Small intestine (tissue), 7 donors: Measurements from ENCODE around the gene BACH1. TPM values are rescaled to one million over a fixed set of nuclear protein-coding genes. Genes with fewer than 3 reads are reported as not detected.

Experiments used
- DNase-seq, 2 donors: peaks; one replicate each; pipeline versions ENCODE4 v3.0.0 to v3.0.0-alpha.2; 2013
- FAIRE-seq: peaks from 2 replicates; lab custom pipeline; 2012; peaks lifted over from hg19 to GRCh38; lab: Jason Lieb, UNC
- H3K27ac ChIP-seq, 3 donors: one replicate each; pipeline ENCODE4 v1.5.1; 2013; ENCODE audit warnings: low read length in 2 of 3, mild to moderate bottlenecking in 2 of 3, control low read depth in 1 of 3, inconsistent platforms in 1 of 3, low read depth in 1 of 3, moderate library complexity in 1 of 3
- H3K27me3 ChIP-seq, 3 donors: one replicate each; pipeline ENCODE4 v1.6.1; 2013; ENCODE audit warnings: low read length in 3 of 3, inconsistent platforms in 1 of 3; ENCODE audit not compliant: control insufficient read depth in 3 of 3, insufficient read depth in 3 of 3
- H3K36me3 ChIP-seq, 3 donors: one replicate each; pipeline ENCODE4 v1.6.1; 2013; ENCODE audit warnings: low read length in 3 of 3, inconsistent platforms in 1 of 3, low read depth in 1 of 3, mild to moderate bottlenecking in 1 of 3, moderate library complexity in 1 of 3; ENCODE audit not compliant: control insufficient read depth in 3 of 3, insufficient read depth in 2 of 3
- H3K4me1 ChIP-seq, 3 donors: one replicate each; pipeline ENCODE4 v1.6.1; 2013; ENCODE audit warnings: low read length in 2 of 3, inconsistent platforms in 1 of 3, low read depth in 1 of 3, mild to moderate bottlenecking in 1 of 3, moderate library complexity in 1 of 3; ENCODE audit not compliant: control insufficient read depth in 3 of 3, insufficient read depth in 2 of 3
- H3K4me3 ChIP-seq, 3 donors: one replicate each; pipeline ENCODE4 v1.5.1; 2013; ENCODE audit warnings: low read length in 3 of 3, control low read depth in 1 of 3, inconsistent platforms in 1 of 3, low read depth in 1 of 3, mild to moderate bottlenecking in 1 of 3, moderate library complexity in 1 of 3
- H3K9me3 ChIP-seq, 2 donors: one replicate each; pipeline ENCODE4 v1.6.1; 2013; ENCODE audit warnings: low read depth in 1 of 2, low read length in 1 of 2; ENCODE audit not compliant: control insufficient read depth in 2 of 2, insufficient read depth in 1 of 2
- WGBS, 3 donors: extraction: QIAGEN DNeasy Blood & Tissue Kit; methylation state at CpG; one replicate each; pipeline ENCODE4 v1.1.7; 2013; 5-methylcytosine and 5-hydroxymethylcytosine counted together
- polyA plus RNA-seq, 4 donors: library from polyadenylated mRNA; stranded (reverse) in 3 of 4; unstranded in 1 of 4; fragments of 200-250 nt in 3 of 4; fragments of 120-200 nt in 1 of 4; gene quantifications; one replicate each; pipeline versions ENCODE4 v1.2.1 to v1.2.3, GENCODE V29; 2013
- donor health status: healthy with polysubstance abuse.
- donor health status: control.
- donor health status: control.
- donor health status: Bipolar disorder and iron deficiency.
- donor health status: healthy.

The BACH1 gene
- polyA plus RNA-seq, 4 donors = 6.5 to 57.6 (median 9.2) TPM

DNA sequence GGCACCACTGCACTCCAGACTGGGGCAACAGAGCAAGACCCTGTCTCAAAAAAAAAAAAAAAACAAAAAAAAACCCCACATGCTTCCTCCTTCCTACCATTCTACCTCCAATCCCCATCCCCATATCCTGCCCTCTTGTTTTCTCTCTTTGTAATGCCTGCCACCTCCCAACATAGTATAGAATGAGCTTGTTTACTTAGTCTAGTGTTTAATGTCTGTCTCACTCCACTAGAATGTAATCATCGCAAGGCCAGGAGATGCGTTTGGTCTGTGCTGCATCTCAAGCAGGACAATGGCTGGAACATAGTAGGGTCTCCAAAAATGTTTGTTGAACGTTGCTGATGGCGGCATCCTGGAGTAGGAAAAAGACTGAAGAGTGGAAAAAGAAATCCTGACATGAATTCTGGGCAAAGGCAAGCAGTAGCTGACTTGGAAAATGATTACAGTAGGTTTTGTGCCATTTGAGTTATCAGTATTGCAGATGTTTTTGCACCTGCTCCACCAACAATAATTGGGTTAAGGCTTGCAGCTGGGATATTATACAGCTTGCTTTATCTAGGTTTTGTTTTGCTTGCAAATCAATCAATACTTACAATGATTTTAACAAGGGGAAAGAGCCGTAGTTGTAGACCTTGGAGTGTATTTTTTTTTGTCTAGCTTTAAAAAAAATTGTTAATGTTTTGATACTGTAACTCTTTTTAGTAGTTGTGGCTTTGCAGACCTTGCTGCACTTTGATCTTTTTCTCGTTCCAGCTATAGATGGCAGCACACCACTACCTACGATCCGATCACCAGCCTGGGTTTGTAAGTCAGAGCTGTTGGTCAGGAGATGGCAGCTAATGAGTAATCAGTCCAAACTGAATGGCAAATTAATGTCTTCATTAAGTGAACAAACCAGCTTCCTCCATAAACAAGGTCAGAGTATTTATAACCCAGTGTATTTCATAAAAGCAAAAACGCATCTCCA, 62.4 kb downstream of the BACH1 start:
- Histone ChIP-seq H3K27ac (no peak overlapping the region), H3K9me3 (no peaks in the 10 kb centered on the region), H3K4me1 (peaks cover 0 to 3% (median 2%) of the 10 kb centered on the region in 3 donors), H3K27me3 (no peaks in the 10 kb centered on the region), H3K4me3 (no peak overlapping the region), H3K36me3 (peaks cover 0 to 12% (median 0%) of the 10 kb centered on the region in 3 donors)
- FAIRE-seq (no peak), DNase-seq (peak; percentile 30 to 65)
- 35 to 66% (median 50%) methylated on average over 9 of the region's 9 CpGs for WGBS, 3 donors

DNA sequence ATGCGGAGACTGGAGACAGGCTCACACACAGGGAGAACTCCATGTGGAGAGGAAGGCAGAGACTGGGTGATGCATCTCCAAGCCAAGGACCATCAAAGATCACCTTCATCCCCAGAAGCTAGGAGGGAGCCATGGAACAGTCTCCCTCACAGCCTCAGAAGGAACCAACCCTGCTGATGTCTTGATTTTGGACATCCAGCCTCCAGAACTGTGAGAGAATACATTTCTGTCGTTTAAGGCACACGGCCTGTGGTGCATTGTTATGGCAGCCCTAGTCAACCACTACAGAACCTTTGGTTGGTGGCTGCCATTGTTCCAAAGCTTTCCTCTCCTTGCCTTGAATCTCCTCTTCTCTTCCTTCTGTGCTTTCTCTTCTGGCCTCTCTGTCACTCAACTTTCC, 64.0 kb downstream of the BACH1 start:
- Histone ChIP-seq H3K36me3 (peaks cover 0 to 12% (median 0%) of the 10 kb centered on the region in 3 donors), H3K27ac (no peak overlapping the region), H3K27me3 (no peaks in the 10 kb centered on the region), H3K4me1 (peaks cover 0 to 3% (median 2%) of the 10 kb centered on the region in 3 donors), H3K9me3 (peaks cover 0 to 3% of the 10 kb centered on the region in 2 donors), H3K4me3 (no peak overlapping the region)
- WGBS, 3 donors = 96 to 99% (median 97%) methylated on average over 3 of the region's 3 CpGs
- FAIRE-seq (no peak), DNase-seq (no peak)

DNA sequence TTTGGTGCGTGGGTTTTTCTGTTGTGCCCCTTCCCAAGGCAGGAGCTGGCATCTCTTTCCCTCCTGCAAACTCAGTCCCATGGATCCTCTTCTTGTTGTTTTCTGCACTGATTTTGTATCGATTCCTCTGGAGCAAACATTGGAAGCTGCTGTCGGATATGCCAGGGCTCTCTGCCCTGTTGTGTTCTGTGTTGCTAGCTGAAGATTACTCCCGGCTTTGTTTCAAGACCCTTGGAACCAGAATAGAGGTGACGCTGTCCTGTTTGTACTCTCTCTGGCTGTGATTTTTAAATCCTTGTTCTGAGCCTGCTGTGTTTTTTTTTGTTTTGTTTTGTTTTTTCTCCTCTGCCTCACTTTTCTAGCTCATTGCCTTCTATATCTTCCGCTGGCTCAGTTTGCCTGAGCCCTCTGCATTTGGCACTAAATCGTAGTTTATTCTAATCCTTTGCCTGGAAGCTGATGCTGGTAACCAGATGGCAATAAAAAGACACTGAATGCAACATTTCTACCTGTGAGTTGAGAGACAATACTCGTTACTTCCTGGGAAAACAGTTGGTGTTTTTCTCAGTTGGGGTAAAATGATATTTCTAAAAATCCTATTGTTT, 67.0 kb downstream of the BACH1 start:
- Histone ChIP-seq H3K36me3 (peaks cover 0 to 9% (median 0%) of the 10 kb centered on the region in 3 donors), H3K4me3 (no peak overlapping the region), H3K9me3 (peaks cover 0 to 3% of the 10 kb centered on the region in 2 donors), H3K27ac (no peak overlapping the region), H3K4me1 (peaks cover 0 to 3% (median 2%) of the 10 kb centered on the region in 3 donors), H3K27me3 (no peaks in the 10 kb centered on the region)
- DNase-seq (no peak), FAIRE-seq (no peak)
- WGBS, 3 donors = 92 to 94% (median 93%) methylated on average over 8 of the region's 8 CpGs

DNA sequence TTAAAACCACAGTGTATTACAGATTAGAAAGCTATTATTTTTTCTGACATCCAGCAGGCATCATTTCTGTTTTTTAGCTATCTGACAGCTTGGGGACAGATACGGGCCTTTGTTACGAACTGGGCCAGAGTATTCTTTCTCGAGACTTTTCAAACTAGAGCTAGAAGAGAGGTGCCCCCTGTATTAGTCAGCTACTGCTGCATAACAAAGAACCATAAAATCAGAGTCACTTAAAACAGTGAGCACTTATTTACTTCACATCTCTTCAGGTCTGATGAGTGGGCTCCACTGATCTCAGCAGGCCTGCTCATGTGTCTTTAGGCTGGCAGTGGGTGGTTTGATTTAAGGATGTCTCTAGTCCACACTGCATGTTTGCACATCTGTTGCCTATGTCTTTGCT, 67.8 kb downstream of the BACH1 start:
- H3K27me3 ChIP-seq = no peaks in the 10 kb centered on the region
- FAIRE-seq (no peak), DNase-seq (no peak)
- peaks cover 0 to 3% of the 10 kb centered on the region in 2 donors for H3K9me3 ChIP-seq
- H3K27ac ChIP-seq = no peak overlapping the region
- H3K4me1 ChIP-seq = no peaks in the 10 kb centered on the region
- H3K36me3 ChIP-seq = peaks cover 0 to 9% (median 0%) of the 10 kb centered on the region in 3 donors
- H3K4me3 ChIP-seq = no peak overlapping the region
- 97 to 100% (median 98%) methylated on average over 3 of the region's 3 CpGs for WGBS, 3 donors

DNA sequence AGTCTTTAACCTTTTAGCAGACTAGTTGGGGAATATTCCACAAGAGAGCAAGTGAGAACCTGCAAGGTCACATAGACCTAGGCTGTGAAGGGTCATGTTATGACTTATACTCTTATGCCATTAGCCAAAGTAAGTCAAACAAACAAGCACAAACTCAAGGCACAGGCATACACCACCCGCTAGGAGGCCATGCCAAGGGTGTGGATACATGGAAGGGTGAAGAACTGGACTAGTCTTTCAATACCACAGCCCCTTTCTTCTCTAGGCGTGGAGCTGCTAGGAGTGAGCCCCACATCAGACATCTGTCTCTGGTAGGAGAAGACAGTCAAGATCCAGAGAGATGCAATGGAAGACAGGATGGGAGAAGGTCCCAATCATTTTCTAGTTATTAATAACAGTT, 68.6 kb downstream of the BACH1 start:
- no peak for DNase-seq
- no peak overlapping the region for H3K4me3 ChIP-seq
- no peaks in the 10 kb centered on the region for H3K27me3 ChIP-seq
- peaks cover 0 to 3% of the 10 kb centered on the region in 2 donors for H3K9me3 ChIP-seq
- 90 to 98% (median 98%) methylated on average over 2 of the region's 2 CpGs for WGBS, 3 donors
- H3K36me3 ChIP-seq = peaks cover 0 to 9% (median 0%) of the 10 kb centered on the region in 3 donors
- H3K4me1 ChIP-seq = no peaks in the 10 kb centered on the region
- no peak overlapping the region for H3K27ac ChIP-seq
- no peak for FAIRE-seq

DNA sequence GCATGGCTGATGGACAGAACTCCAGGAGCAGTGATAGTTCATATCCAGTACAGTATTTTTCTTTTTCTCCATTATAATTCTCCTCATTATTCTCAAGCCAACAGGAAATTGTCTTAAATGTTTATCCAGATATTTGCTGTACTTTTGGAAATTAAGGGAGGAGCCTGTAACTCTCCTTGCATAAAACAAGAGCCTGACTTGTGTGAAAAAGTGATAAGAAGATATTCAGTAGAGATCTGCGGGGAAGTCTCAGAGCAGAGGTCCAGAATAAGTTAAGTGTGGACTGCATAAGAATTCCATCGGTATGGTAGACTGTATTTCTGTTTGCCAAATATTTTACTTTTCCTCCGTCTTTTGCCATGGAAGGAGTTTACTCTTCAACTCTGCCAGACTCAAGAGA, 70.2 kb downstream of the BACH1 start:
- H3K36me3 ChIP-seq = peaks cover 0 to 5% (median 0%) of the 10 kb centered on the region in 3 donors
- DNase-seq (no peak), FAIRE-seq (no peak)
- no peak overlapping the region for H3K4me3 ChIP-seq
- WGBS, 3 donors = 92 to 96% (median 94%) methylated on average over 3 of the region's 3 CpGs
- peaks cover 0 to 3% of the 10 kb centered on the region in 2 donors for H3K9me3 ChIP-seq
- H3K27ac ChIP-seq = no peak overlapping the region
- H3K27me3 ChIP-seq = no peaks in the 10 kb centered on the region
- no peaks in the 10 kb centered on the region for H3K4me1 ChIP-seq

DNA sequence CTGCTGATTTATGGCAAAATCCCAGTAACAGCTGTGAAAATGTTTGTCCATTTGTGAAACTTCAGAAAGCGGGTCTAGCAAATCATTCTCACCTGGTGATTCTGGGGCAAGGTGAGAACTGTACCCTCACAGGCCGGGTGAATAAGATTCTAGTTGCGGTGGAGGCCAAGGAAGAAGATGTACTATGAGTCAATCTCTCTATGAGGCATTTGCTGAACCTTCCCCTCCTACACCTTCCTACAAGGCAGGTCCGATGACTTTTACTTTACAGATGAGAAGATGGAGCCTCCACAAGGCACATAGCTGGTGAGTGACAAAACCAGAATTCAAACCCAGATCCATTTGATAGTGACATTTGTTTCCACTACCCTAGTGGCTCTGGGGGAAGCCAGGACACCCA, 72.7 kb downstream of the BACH1 start:
- no peaks in the 10 kb centered on the region for H3K4me1 ChIP-seq
- no peak overlapping the region for H3K27ac ChIP-seq
- DNase-seq (no peak), FAIRE-seq (no peak)
- H3K36me3 ChIP-seq = peaks cover 0 to 5% (median 0%) of the 10 kb centered on the region in 3 donors
- H3K9me3 ChIP-seq = peaks cover 0 to 3% of the 10 kb centered on the region in 2 donors
- no peaks in the 10 kb centered on the region for H3K27me3 ChIP-seq
- WGBS, 3 donors = 86 to 89% (median 88%) methylated on average over 4 of the region's 4 CpGs
- H3K4me3 ChIP-seq = no peak overlapping the region

DNA sequence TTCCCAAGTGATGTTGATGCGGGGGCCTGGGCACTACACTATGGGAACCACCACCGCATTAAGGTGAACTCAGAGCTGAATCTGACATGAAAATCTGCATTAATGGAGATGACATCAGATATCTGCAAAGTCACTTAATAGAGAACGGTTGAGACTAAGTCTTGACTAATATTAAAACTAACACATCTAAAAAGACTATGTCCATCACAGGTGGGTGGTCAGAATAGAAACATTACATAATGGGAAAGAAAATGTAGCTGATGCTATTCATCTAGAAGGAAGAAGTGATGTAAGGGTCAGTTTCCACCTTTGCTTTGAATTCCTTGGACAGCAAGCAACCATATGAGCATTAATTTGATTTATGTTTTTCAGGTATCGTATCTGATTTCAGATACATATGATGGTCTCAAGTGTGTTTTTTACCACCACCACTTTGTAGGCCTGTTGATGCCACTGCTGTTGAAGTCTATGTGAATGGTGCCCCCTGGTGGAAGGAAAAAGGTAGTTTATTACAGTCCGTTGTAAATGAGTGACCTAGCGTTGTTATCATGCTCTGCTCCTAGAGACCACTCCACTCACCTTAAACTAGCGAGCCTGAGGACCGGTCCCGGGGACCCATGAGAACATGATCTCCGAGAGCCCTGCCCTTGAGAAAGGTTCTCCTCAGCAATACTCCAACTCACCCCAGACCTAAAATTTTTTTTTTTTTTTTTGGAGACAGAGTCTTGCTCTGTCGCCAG, 73.5 kb downstream of the BACH1 start:
- FAIRE-seq = no peak
- H3K4me1 ChIP-seq = no peaks in the 10 kb centered on the region
- WGBS, 3 donors = 42 to 47% (median 45%) methylated on average over 11 of the region's 11 CpGs

More for the DNA sequence above, 73.5 kb downstream of the BACH1 start:
- no peaks in the 10 kb centered on the region for H3K9me3 ChIP-seq
- H3K27me3 ChIP-seq = no peaks in the 10 kb centered on the region
- no peak overlapping the region for H3K27ac ChIP-seq
- peaks cover 0 to 5% (median 0%) of the 10 kb centered on the region in 3 donors for H3K36me3 ChIP-seq
- no peak overlapping the region for H3K4me3 ChIP-seq
- peak; percentile 82 to 87 for DNase-seq
